IPS-15b (cell line): ENCODE measurements around the gene FAXC.

Experiments
- H3K27me3 ChIP-seq: one replicate; pipeline ENCODE4 v1.6.1; 2013; ENCODE audit warnings: low read length; ENCODE audit not compliant: control insufficient read depth, insufficient read depth
- H3K36me3 ChIP-seq: one replicate; pipeline ENCODE4 v1.6.1; 2013; ENCODE audit warnings: low read length; ENCODE audit not compliant: control insufficient read depth, insufficient read depth
- H3K4me1 ChIP-seq: one replicate; pipeline ENCODE4 v1.6.1; 2013; ENCODE audit warnings: mild to moderate bottlenecking, low read length; ENCODE audit not compliant: control insufficient read depth, insufficient read depth
- H3K4me3 ChIP-seq: one replicate; pipeline ENCODE4 v1.5.1; 2013; ENCODE audit warnings: low read depth, low read length
- H3K9ac ChIP-seq: one replicate; pipeline ENCODE4 v1.6.1; 2013; ENCODE audit warnings: low read depth, mild to moderate bottlenecking, low read length
- H3K9me3 ChIP-seq: one replicate; pipeline ENCODE4 v1.6.1; 2013; ENCODE audit warnings: mild to moderate bottlenecking, low read length; ENCODE audit not compliant: control insufficient read depth, insufficient read depth

FAXC gene

GRCh38 chr6:99306341-99306740 is 43.1 kb downstream of the FAXC start:
- H3K4me3 ChIP-seq, result no peak overlapping the region
- H3K4me1 ChIP-seq, result no peaks in the 10 kb centered on the region
- no peaks in the 10 kb centered on the region for H3K27me3 ChIP-seq
- H3K9me3 ChIP-seq, result no peaks in the 10 kb centered on the region
- no peak overlapping the region for H3K9ac ChIP-seq
- H3K36me3 ChIP-seq, result no peaks in the 10 kb centered on the region

GRCh38 chr6:99305021-99305554 is 44.4 kb downstream of the FAXC start:
- Histone ChIP-seq H3K9ac (no peak overlapping the region), H3K9me3 (no peaks in the 10 kb centered on the region), H3K27me3 (no peaks in the 10 kb centered on the region), H3K36me3 (peaks cover 2% of the 10 kb centered on the region), H3K4me1 (no peaks in the 10 kb centered on the region), H3K4me3 (no peak overlapping the region)

GRCh38 chr6:99297415-99297814 is 52.1 kb downstream of the FAXC start:
- Histone ChIP-seq H3K9me3 (no peaks in the 10 kb centered on the region), H3K27me3 (no peaks in the 10 kb centered on the region), H3K4me1 (no peaks in the 10 kb centered on the region), H3K4me3 (no peak overlapping the region), H3K36me3 (peaks cover 4% of the 10 kb centered on the region), H3K9ac (no peak overlapping the region)

- no peaks in the 10 kb centered on the region for H3K27me3 ChIP-seq
- H3K36me3 ChIP-seq, result peaks cover 4% of the 10 kb centered on the region
- no peaks in the 10 kb centered on the region for H3K4me1 ChIP-seq
- no peaks in the 10 kb centered on the region for H3K9me3 ChIP-seq
- no peak overlapping the region for H3K9ac ChIP-seq
- H3K4me3 ChIP-seq, result no peak overlapping the region
These were observed 52.5 kb downstream of the FAXC start for GRCh38 chr6:99297006-99297405.

GRCh38 chr6:99296261-99296660 is 53.2 kb downstream of the FAXC start:
- Histone ChIP-seq H3K4me1 (no peaks in the 10 kb centered on the region), H3K27me3 (no peaks in the 10 kb centered on the region), H3K36me3 (peaks cover 4% of the 10 kb centered on the region), H3K9ac (no peak overlapping the region), H3K9me3 (no peaks in the 10 kb centered on the region), H3K4me3 (no peak overlapping the region)

- H3K27me3 ChIP-seq, result no peaks in the 10 kb centered on the region
- no peak overlapping the region for H3K4me3 ChIP-seq
- no peaks in the 10 kb centered on the region for H3K9me3 ChIP-seq
- H3K9ac ChIP-seq, result no peak overlapping the region
- H3K36me3 ChIP-seq, result peaks cover 2% of the 10 kb centered on the region
- no peaks in the 10 kb centered on the region for H3K4me1 ChIP-seq
These were observed 54.2 kb downstream of the FAXC start for GRCh38 chr6:99295276-99295675.

GRCh38 chr6:99294786-99295185 is 54.7 kb downstream of the FAXC start:
- Histone ChIP-seq H3K9ac (no peak overlapping the region), H3K27me3 (no peaks in the 10 kb centered on the region), H3K36me3 (peaks cover 2% of the 10 kb centered on the region), H3K4me1 (no peaks in the 10 kb centered on the region), H3K9me3 (no peaks in the 10 kb centered on the region), H3K4me3 (no peak overlapping the region)

GRCh38 chr6:99289701-99290100 is 59.8 kb downstream of the FAXC start:
- Histone ChIP-seq H3K4me3 (no peak overlapping the region), H3K9ac (no peak overlapping the region), H3K27me3 (no peaks in the 10 kb centered on the region), H3K36me3 (no peaks in the 10 kb centered on the region), H3K4me1 (no peaks in the 10 kb centered on the region), H3K9me3 (no peaks in the 10 kb centered on the region)

- Histone ChIP-seq H3K9ac (no peak overlapping the region), H3K4me3 (no peak overlapping the region), H3K4me1 (no peaks in the 10 kb centered on the region), H3K27me3 (no peaks in the 10 kb centered on the region), H3K36me3 (no peaks in the 10 kb centered on the region), H3K9me3 (no peaks in the 10 kb centered on the region)
These were observed 60.8 kb downstream of the FAXC start for GRCh38 chr6:99288668-99289067.

GRCh38 chr6:99287523-99287922 is 62.0 kb downstream of the FAXC start:
- Histone ChIP-seq H3K27me3 (no peaks in the 10 kb centered on the region), H3K4me1 (no peaks in the 10 kb centered on the region), H3K36me3 (no peaks in the 10 kb centered on the region), H3K9ac (no peak overlapping the region), H3K4me3 (no peak overlapping the region), H3K9me3 (no peaks in the 10 kb centered on the region)

GRCh38 chr6:99285881-99286280 is 63.6 kb downstream of the FAXC start:
- no peaks in the 10 kb centered on the region for H3K4me1 ChIP-seq
- no peak overlapping the region for H3K4me3 ChIP-seq

GRCh38 chr6:99282479-99283062 is 66.9 kb downstream of the FAXC start:
- Histone ChIP-seq H3K4me3 (no peak overlapping the region), H3K9ac (no peak overlapping the region), H3K9me3 (no peaks in the 10 kb centered on the region), H3K27me3 (no peaks in the 10 kb centered on the region), H3K4me1 (no peaks in the 10 kb centered on the region), H3K36me3 (no peaks in the 10 kb centered on the region)

More at GRCh38 chr6:99285881-99286280, 63.6 kb downstream of the FAXC start:
- Histone ChIP-seq H3K27me3 (no peaks in the 10 kb centered on the region), H3K9me3 (no peaks in the 10 kb centered on the region), H3K9ac (no peak overlapping the region), H3K36me3 (no peaks in the 10 kb centered on the region)
